Activated naive CD8-positive, alpha-beta T cell treated with anti-CD3 and anti-CD28 coated beads, Interleukin-2, amount 10 ng/mL, durations not matched to agents 7 days and 5 days (primary cell): ENCODE data around the gene RAB33B. TPM values are rescaled to one million over a fixed set of nuclear protein-coding genes. Genes with fewer than 3 reads are reported as not detected.
"Not testable (repeated sequence)": the region's sequence is repeated elsewhere in the genome, so short reads cannot be mapped to it uniquely, and the experiment has no call there.

ENCODE experiments used
- ATAC-seq: fragments of 150-1000 bp; cut with Tn5 transposase; one replicate; pipeline ENCODE4 v1.10.0; 2021; ENCODE audit warnings: low read depth, moderate library complexity
- POLR2A ChIA-PET: fragments of 350-600 bp; sonication (Branson Sonifier 250); formaldehyde crosslinking; loops from one replicate; lab custom pipeline; 2021; ENCODE audit warnings: antibody characterized with exemption; lab: Charles Lee
- DNase-seq: peaks from one replicate; pipeline ENCODE4 v3.0.0; 2021
- H3K27ac Mint-ChIP-seq: one replicate; pipeline ENCODE4 v1.8.0; 2022; ENCODE audit warnings: mild to moderate bottlenecking, mixed read lengths
- H3K27me3 Mint-ChIP-seq: one replicate; pipeline ENCODE4 v1.8.0; 2022; ENCODE audit warnings: mild to moderate bottlenecking, moderate library complexity, mixed read lengths
- H3K36me3 Mint-ChIP-seq: one replicate; pipeline ENCODE4 v1.8.0; 2021; ENCODE audit warnings: mild to moderate bottlenecking, mixed read lengths
- H3K4me1 Mint-ChIP-seq: one replicate; pipeline ENCODE4 v1.8.0; 2021; ENCODE audit warnings: mixed read lengths
- H3K4me3 Mint-ChIP-seq: one replicate; pipeline ENCODE4 v1.8.0; 2022; ENCODE audit warnings: mild to moderate bottlenecking, moderate library complexity, mixed read lengths
- H3K9me3 Mint-ChIP-seq: one replicate; pipeline ENCODE4 v1.8.0; 2021; ENCODE audit warnings: mixed read lengths
- total RNA-seq, 2 experiments: library from RNA; stranded (reverse); gene quantifications; one replicate each; pipeline ENCODE4 v1.2.3, GENCODE V29; 2021

Gene RAB33B
- total RNA-seq = 1 to 10 TPM; 9.8 to 9.9 TPM

GRCh38 chr4:139454111-139455045 is at the start of gene RAB33B:
Gene RAB33B, plus strand, starts transcription at chr4:139454121. Its CDS starts 75 bp downstream, at chr4:139454196.
- POLR2A ChIA-PET = interaction anchor here (0.8 to 2.0 kb wide), 3 partner anchors 29 to 159 kb away, joined by 3 to 20 read pairs (median 3); partner anchors contain the start of gene SETD7
- H3K4me3 Mint-ChIP-seq = peak within 1 kb of the TSS; percentile 96
- H3K27me3 Mint-ChIP-seq = no peaks in the 10 kb centered on the region
- ATAC-seq (peak; percentile 3), DNase-seq (no peak)
- H3K36me3 Mint-ChIP-seq = peaks cover 10% of the 10 kb centered on the region
- H3K9me3 Mint-ChIP-seq = no peaks in the 10 kb centered on the region
- peaks cover 45% of the 10 kb centered on the region for H3K4me1 Mint-ChIP-seq
- H3K27ac Mint-ChIP-seq = peak within 1 kb of the TSS; percentile 96

GRCh38 chr4:139410312-139410711 is 43.6 kb upstream of the RAB33B start:
- H3K4me3 Mint-ChIP-seq = no peak overlapping the region
- POLR2A ChIA-PET = no interaction called here
- no peak for ATAC-seq
- H3K27me3 Mint-ChIP-seq = no peaks in the 10 kb centered on the region
- no peak overlapping the region for H3K27ac Mint-ChIP-seq
- peaks cover 28% of the 10 kb centered on the region for H3K36me3 Mint-ChIP-seq
- peaks cover 3% of the 10 kb centered on the region for H3K4me1 Mint-ChIP-seq
- no peak for DNase-seq
- no peaks in the 10 kb centered on the region for H3K9me3 Mint-ChIP-seq

- Mint-ChIP-seq H3K36me3 (peaks cover 23% of the 10 kb centered on the region), H3K4me1 (peaks cover 12% of the 10 kb centered on the region)
- ATAC-seq, H3K4me3 Mint-ChIP-seq, H3K27ac Mint-ChIP-seq, DNase-seq, H3K9me3 Mint-ChIP-seq, H3K27me3 Mint-ChIP-seq, POLR2A ChIA-PET: not testable (repeated sequence)
These were observed 39.2 kb upstream of the RAB33B start for GRCh38 chr4:139414671-139415210.

GRCh38 chr4:139416073-139416673 is 37.7 kb upstream of the RAB33B start:
- POLR2A ChIA-PET = no interaction called here

GRCh38 chr4:139419388-139419914 is 34.5 kb upstream of the RAB33B start:
- POLR2A ChIA-PET = interaction anchor here (0.5 kb wide), 1 partner anchor 135 kb away, joined by 4 read pairs; no protein-coding TSS in a partner anchor
- H3K27me3 Mint-ChIP-seq = no peaks in the 10 kb centered on the region
- H3K4me1 Mint-ChIP-seq = peaks cover 10% of the 10 kb centered on the region
- H3K4me3 Mint-ChIP-seq = peak overlapping the region; percentile 23
- peaks cover 28% of the 10 kb centered on the region for H3K36me3 Mint-ChIP-seq
- peaks cover 3% of the 10 kb centered on the region for H3K9me3 Mint-ChIP-seq
- ATAC-seq (peak; percentile 79), DNase-seq (no peak)
- peak overlapping the region; percentile 83 for H3K27ac Mint-ChIP-seq

More at GRCh38 chr4:139416073-139416673, 37.7 kb upstream of the RAB33B start:
- H3K27me3 Mint-ChIP-seq = no peaks in the 10 kb centered on the region
- H3K27ac Mint-ChIP-seq = no peak overlapping the region
- no peaks in the 10 kb centered on the region for H3K9me3 Mint-ChIP-seq
- H3K4me3 Mint-ChIP-seq = no peak overlapping the region
- H3K36me3 Mint-ChIP-seq = peaks cover 32% of the 10 kb centered on the region
- DNase-seq (no peak), ATAC-seq (no peak)
- peaks cover 10% of the 10 kb centered on the region for H3K4me1 Mint-ChIP-seq

- DNase-seq (no peak), ATAC-seq (no peak)
- peaks cover 10% of the 10 kb centered on the region for H3K4me1 Mint-ChIP-seq
- H3K36me3 Mint-ChIP-seq = peaks cover 18% of the 10 kb centered on the region
- H3K4me3 Mint-ChIP-seq = no peak overlapping the region
- peaks cover 3% of the 10 kb centered on the region for H3K9me3 Mint-ChIP-seq
- no peaks in the 10 kb centered on the region for H3K27me3 Mint-ChIP-seq
- no peak overlapping the region for H3K27ac Mint-ChIP-seq
- POLR2A ChIA-PET = no interaction called here
These were observed 33.3 kb upstream of the RAB33B start for GRCh38 chr4:139420652-139421051.

GRCh38 chr4:139436122-139436521 is 17.8 kb upstream of the RAB33B start:
- no peak overlapping the region for H3K4me3 Mint-ChIP-seq
- no peak for DNase-seq
- H3K27me3 Mint-ChIP-seq = no peaks in the 10 kb centered on the region
- no peak overlapping the region for H3K27ac Mint-ChIP-seq
- peaks cover 20% of the 10 kb centered on the region for H3K9me3 Mint-ChIP-seq
- ATAC-seq = no peak
- peaks cover 42% of the 10 kb centered on the region for H3K36me3 Mint-ChIP-seq
- POLR2A ChIA-PET = interaction anchor here (0.6 to 0.7 kb wide), 2 partner anchors 8 to 21 kb away, joined by 3 to 5 read pairs; no protein-coding TSS in a partner anchor
- peaks cover 4% of the 10 kb centered on the region for H3K4me1 Mint-ChIP-seq

GRCh38 chr4:139438141-139438540 is 15.8 kb upstream of the RAB33B start:
- Mint-ChIP-seq H3K4me3 (no peak overlapping the region), H3K27ac (no peak overlapping the region), H3K4me1 (peaks cover 4% of the 10 kb centered on the region), H3K9me3 (peaks cover 18% of the 10 kb centered on the region), H3K36me3 (peaks cover 37% of the 10 kb centered on the region), H3K27me3 (no peaks in the 10 kb centered on the region)
- ATAC-seq (no peak), DNase-seq (no peak)
- POLR2A ChIA-PET = no interaction called here

GRCh38 chr4:139441029-139441428 is 12.9 kb upstream of the RAB33B start:
- Mint-ChIP-seq H3K27me3 (no peaks in the 10 kb centered on the region), H3K27ac (no peak overlapping the region), H3K4me1 (peaks cover 3% of the 10 kb centered on the region), H3K36me3 (peaks cover 35% of the 10 kb centered on the region), H3K9me3 (peaks cover 18% of the 10 kb centered on the region), H3K4me3 (no peak overlapping the region)
- POLR2A ChIA-PET = interaction anchor here (0.6 kb wide), 1 partner anchor 10 kb away, joined by 3 read pairs; no protein-coding TSS in a partner anchor
- no peak for DNase-seq
- no peak for ATAC-seq

GRCh38 chr4:139443661-139444060 is 10.3 kb upstream of the RAB33B start:
- H3K27me3 Mint-ChIP-seq = no peaks in the 10 kb centered on the region
- DNase-seq (no peak), ATAC-seq (no peak)
- H3K4me1 Mint-ChIP-seq = no peaks in the 10 kb centered on the region
- H3K4me3 Mint-ChIP-seq = no peak overlapping the region
- H3K36me3 Mint-ChIP-seq = peaks cover 21% of the 10 kb centered on the region
- H3K9me3 Mint-ChIP-seq = peaks cover 12% of the 10 kb centered on the region
- POLR2A ChIA-PET = no interaction called here
- H3K27ac Mint-ChIP-seq = no peak overlapping the region

- H3K27me3 Mint-ChIP-seq, H3K4me3 Mint-ChIP-seq, ATAC-seq, H3K4me1 Mint-ChIP-seq, H3K27ac Mint-ChIP-seq, DNase-seq, POLR2A ChIA-PET, H3K9me3 Mint-ChIP-seq: not testable (repeated sequence)
- peaks cover 13% of the 10 kb centered on the region for H3K36me3 Mint-ChIP-seq
These were observed 9.0 kb upstream of the RAB33B start for GRCh38 chr4:139444881-139445280.

- DNase-seq, H3K9me3 Mint-ChIP-seq, H3K27me3 Mint-ChIP-seq, H3K4me3 Mint-ChIP-seq, H3K27ac Mint-ChIP-seq, H3K36me3 Mint-ChIP-seq, H3K4me1 Mint-ChIP-seq, POLR2A ChIA-PET, ATAC-seq: not testable (repeated sequence)
These were observed 6.8 kb upstream of the RAB33B start for GRCh38 chr4:139447078-139447477.

- H3K4me3 Mint-ChIP-seq = no peak overlapping the region
- no peak for ATAC-seq
- no peak overlapping the region for H3K27ac Mint-ChIP-seq
- no peak for DNase-seq
- H3K36me3 Mint-ChIP-seq = peaks cover 5% of the 10 kb centered on the region
- no peaks in the 10 kb centered on the region for H3K27me3 Mint-ChIP-seq
- H3K4me1 Mint-ChIP-seq = peaks cover 20% of the 10 kb centered on the region
- POLR2A ChIA-PET = no interaction called here
- H3K9me3 Mint-ChIP-seq = no peaks in the 10 kb centered on the region
These were observed 3.3 kb upstream of the RAB33B start for GRCh38 chr4:139450586-139450985.
